Keratinocyte (primary cell): ENCODE measurements around the gene NYAP2. TPM values are rescaled to one million over a fixed set of nuclear protein-coding genes. Genes with fewer than 3 reads are reported as not detected.

Experiments used
- DNase-seq: peaks from one replicate; pipeline ENCODE4 v3.0.0-alpha.2; 2011; ENCODE audit warnings: low read depth, missing footprints, low spot score
- FAIRE-seq: peaks from 2 replicates; lab custom pipeline; 2011; peaks lifted over from hg19 to GRCh38; lab: Jason Lieb, UNC
- H2AFZ ChIP-seq: 2 replicates; pipeline ENCODE4 v1.6.0; 2012; ENCODE audit warnings: low read length, control low read depth, inconsistent platforms; ENCODE audit not compliant: control insufficient read depth
- H3K27ac ChIP-seq: 2 replicates; pipeline ENCODE4 v1.5.1; 2011; ENCODE audit warnings: low read length; ENCODE audit not compliant: control insufficient read depth, insufficient read depth
- H3K27me3 ChIP-seq: 3 replicates; pipeline ENCODE4 v1.6.0; 2011; ENCODE audit warnings: low read length; ENCODE audit not compliant: control insufficient read depth, insufficient read depth; ENCODE audit errors: extremely low read depth
- H3K36me3 ChIP-seq, 2 experiments: 2 replicates in 1 of 2; 3 replicates in 1 of 2; pipeline ENCODE4 v1.5.1; 2011; ENCODE audit warnings: low read length in 2 of 2, mild to moderate bottlenecking in 1 of 2; ENCODE audit not compliant: control insufficient read depth in 2 of 2, insufficient read depth in 2 of 2; ENCODE audit errors: extremely low read depth in 1 of 2
- H3K4me1 ChIP-seq: 3 replicates; pipeline ENCODE4 v1.5.1; 2011; ENCODE audit warnings: low read length; ENCODE audit not compliant: control insufficient read depth, insufficient read depth; ENCODE audit errors: extremely low read depth
- H3K4me2 ChIP-seq: 3 replicates; pipeline ENCODE4 v1.6.0; 2011; ENCODE audit warnings: low read depth, low read length; ENCODE audit not compliant: control insufficient read depth, insufficient read depth; ENCODE audit errors: extremely low read depth
- H3K4me3 ChIP-seq, 3 experiments: fragments of 200-600 bp in 1 of 3; sonication (generic) in 1 of 3; 2 replicates in 2 of 3; 3 replicates in 1 of 3; pipeline ENCODE4 v1.5.1; 2011 to 2016; ENCODE audit warnings: low read length in 3 of 3, mild to moderate bottlenecking in 3 of 3, control low read depth in 2 of 3, inconsistent platforms in 1 of 3, low read depth in 1 of 3, mixed read lengths in 1 of 3, mixed run types in 1 of 3, moderate library complexity in 1 of 3; ENCODE audit not compliant: control insufficient read depth in 2 of 3, insufficient read depth in 2 of 3; ENCODE audit errors: extremely low read depth in 1 of 3
- H3K79me2 ChIP-seq: 2 replicates; pipeline ENCODE4 v1.6.0; 2012; ENCODE audit warnings: low read length; ENCODE audit not compliant: control insufficient read depth, insufficient read depth
- H3K9ac ChIP-seq: 3 replicates; pipeline ENCODE4 v1.6.0; 2011; ENCODE audit warnings: low read length; ENCODE audit not compliant: control insufficient read depth, insufficient read depth; ENCODE audit errors: extremely low read depth
- H3K9me1 ChIP-seq: 3 replicates; pipeline ENCODE4 v1.6.0; 2011; ENCODE audit warnings: low read length; ENCODE audit not compliant: control insufficient read depth, insufficient read depth; ENCODE audit errors: extremely low read depth
- H3K9me3 ChIP-seq: 2 replicates; pipeline ENCODE4 v1.5.1; 2012; ENCODE audit warnings: low read depth, low read length; ENCODE audit not compliant: control insufficient read depth
- H4K20me1 ChIP-seq: 3 replicates; pipeline ENCODE4 v1.6.0; 2011; ENCODE audit warnings: low read length; ENCODE audit not compliant: control insufficient read depth, insufficient read depth; ENCODE audit errors: extremely low read depth
- EZH2 ChIP-seq: IDR thresholded peaks from one replicate; pipeline ENCODE4 v1.6.1; 2012; ENCODE audit warnings: inconsistent platforms, mild to moderate bottlenecking, low read length, moderate library complexity
- dilution Hi-C: fragments of 300-500 bp; cut with MboI; formaldehyde crosslinking; loops from one replicate; pipeline ENCODE4 v1.7.0; 2020; ENCODE audit warnings: low sequenced_read_pairs; ENCODE audit not compliant: extremely low pct_ligation_motif_present
- polyA plus RNA-seq, 5 experiments: library from polyadenylated mRNA; depleted of rRNA in 3 of 5; stranded (reverse) in 3 of 5; stranded (forward) in 1 of 5; unstranded in 1 of 5; fragments of >200 nt; gene quantifications; 1 replicate in 1 of 5; 2 replicates in 3 of 5; 3 replicates in 1 of 5; pipeline versions ENCODE4 v1.2.1 to v1.2.3, GENCODE V29; 2011 to 2012; ENCODE audit warnings: missing spikeins in 2 of 5, low read depth in 1 of 5, low replicate concordance in 1 of 5
- TF ChIP-seq, protein P1 (sequence below), 3 experiments: IDR thresholded peaks in 1 of 3; conservative IDR thresholded peaks in 1 of 3; optimal IDR thresholded peaks in 1 of 3; 2 replicates in 2 of 3; 3 replicates in 1 of 3; pipeline versions ENCODE3 to v1.5.1; 2011; ENCODE audit warnings: low read length in 3 of 3, mild to moderate bottlenecking in 3 of 3, moderate library complexity in 2 of 3, control low read depth in 1 of 3, inconsistent platforms in 1 of 3; ENCODE audit not compliant: insufficient read depth in 2 of 3; ENCODE audit errors: extremely low read depth in 1 of 3

The NYAP2 gene
- polyA plus RNA-seq, 1 donor (not counting 4 experiments of a cell fraction or from before 2014, with no cell fraction given): not detected

DNA sequence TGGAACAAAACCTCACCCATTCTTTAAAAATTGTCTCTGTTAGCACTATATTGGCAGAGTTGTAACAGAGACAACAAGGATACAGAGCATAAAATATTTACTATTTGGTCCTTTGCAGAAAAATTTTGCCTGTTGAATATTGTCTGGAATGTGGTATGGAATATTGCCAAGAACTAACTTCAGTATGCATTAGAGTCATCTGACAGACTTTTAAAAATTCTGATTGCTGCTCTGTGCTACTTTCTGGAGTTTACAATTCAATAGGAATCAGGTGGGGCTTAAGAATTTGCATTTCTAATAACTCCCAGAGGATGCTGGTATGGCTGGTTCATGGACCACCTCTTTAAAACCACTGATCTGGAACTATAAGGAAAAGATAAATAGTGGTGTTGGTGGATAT is 32.8 kb upstream of the NYAP2 start:
- H3K79me2 ChIP-seq: no peaks in the 10 kb centered on the region
- no peak for FAIRE-seq

DNA sequence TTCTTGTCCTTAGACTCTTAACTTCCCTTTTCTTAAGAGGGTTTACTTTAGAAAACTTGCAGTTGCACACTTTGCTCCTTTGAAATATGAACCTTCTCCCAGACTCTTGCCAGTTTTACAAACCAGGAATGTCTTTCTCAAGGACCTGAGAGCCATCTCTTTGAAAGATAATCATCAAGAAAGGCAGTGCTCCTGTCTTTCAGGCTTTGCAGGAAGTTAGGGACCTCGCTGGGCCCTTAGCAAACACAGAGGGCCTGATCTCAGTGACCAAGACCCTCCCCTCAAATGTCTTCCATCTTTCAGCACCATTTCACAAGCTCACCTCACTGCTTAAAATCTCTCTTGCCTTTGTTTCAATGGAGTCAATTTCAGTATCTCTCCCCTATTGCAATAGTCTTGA is 32.0 kb upstream of the NYAP2 start:
- Histone ChIP-seq H3K9ac (no peak overlapping the region), H3K9me3 (no peaks in the 10 kb centered on the region), H3K27ac (no peak overlapping the region), H3K4me1 (no peaks in the 10 kb centered on the region), H3K27me3 (no peaks in the 10 kb centered on the region), H3K9me1 (no peaks in the 10 kb centered on the region), H2AFZ (no peak overlapping the region), H3K79me2 (no peaks in the 10 kb centered on the region), H3K4me2 (no peak overlapping the region), H3K36me3 (no peaks in the 10 kb centered on the region), H3K4me3 (no peak overlapping the region), H4K20me1 (no peaks in the 10 kb centered on the region)
- no peak for FAIRE-seq
- dilution Hi-C loops: no loop called here
- no peak for TF ChIP-seq EZH2
- TF ChIP-seq, protein P1, sequence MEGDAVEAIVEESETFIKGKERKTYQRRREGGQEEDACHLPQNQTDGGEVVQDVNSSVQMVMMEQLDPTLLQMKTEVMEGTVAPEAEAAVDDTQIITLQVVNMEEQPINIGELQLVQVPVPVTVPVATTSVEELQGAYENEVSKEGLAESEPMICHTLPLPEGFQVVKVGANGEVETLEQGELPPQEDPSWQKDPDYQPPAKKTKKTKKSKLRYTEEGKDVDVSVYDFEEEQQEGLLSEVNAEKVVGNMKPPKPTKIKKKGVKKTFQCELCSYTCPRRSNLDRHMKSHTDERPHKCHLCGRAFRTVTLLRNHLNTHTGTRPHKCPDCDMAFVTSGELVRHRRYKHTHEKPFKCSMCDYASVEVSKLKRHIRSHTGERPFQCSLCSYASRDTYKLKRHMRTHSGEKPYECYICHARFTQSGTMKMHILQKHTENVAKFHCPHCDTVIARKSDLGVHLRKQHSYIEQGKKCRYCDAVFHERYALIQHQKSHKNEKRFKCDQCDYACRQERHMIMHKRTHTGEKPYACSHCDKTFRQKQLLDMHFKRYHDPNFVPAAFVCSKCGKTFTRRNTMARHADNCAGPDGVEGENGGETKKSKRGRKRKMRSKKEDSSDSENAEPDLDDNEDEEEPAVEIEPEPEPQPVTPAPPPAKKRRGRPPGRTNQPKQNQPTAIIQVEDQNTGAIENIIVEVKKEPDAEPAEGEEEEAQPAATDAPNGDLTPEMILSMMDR (optimal IDR thresholded peaks at IDR 0.05 in 1 of 3, IDR thresholded peaks at IDR 0.05 in 1 of 3, conservative IDR thresholded peaks at IDR 0.05 in 1 of 3; ENCODE audit: extremely low read depth in 1 of 3, insufficient read depth in 2 of 3, low read length in 3 of 3): no peak
- DNase-seq: no peak

More for the DNA sequence above, 32.8 kb upstream of the NYAP2 start:
- Histone ChIP-seq H3K27ac (no peak overlapping the region), H3K9ac (no peak overlapping the region), H4K20me1 (no peaks in the 10 kb centered on the region), H3K4me2 (no peak overlapping the region), H3K9me1 (no peaks in the 10 kb centered on the region), H3K36me3 (no peaks in the 10 kb centered on the region), H3K4me1 (no peaks in the 10 kb centered on the region), H2AFZ (no peak overlapping the region), H3K4me3 (no peak overlapping the region), H3K9me3 (no peaks in the 10 kb centered on the region), H3K27me3 (no peaks in the 10 kb centered on the region)
- TF ChIP-seq, protein P1 (optimal IDR thresholded peaks at IDR 0.05 in 1 of 3, IDR thresholded peaks at IDR 0.05 in 1 of 3, conservative IDR thresholded peaks at IDR 0.05 in 1 of 3; ENCODE audit: extremely low read depth in 1 of 3, insufficient read depth in 2 of 3, low read length in 3 of 3): no peak
- TF ChIP-seq EZH2: no peak
- dilution Hi-C loops: no loop called here
- DNase-seq: no peak
